Measurements from ENCODE around the gene LYL1.
A peak's percentile ranks its signal among the peaks of the same experiment; 100 is the strongest.

The LYL1 gene

DNA sequence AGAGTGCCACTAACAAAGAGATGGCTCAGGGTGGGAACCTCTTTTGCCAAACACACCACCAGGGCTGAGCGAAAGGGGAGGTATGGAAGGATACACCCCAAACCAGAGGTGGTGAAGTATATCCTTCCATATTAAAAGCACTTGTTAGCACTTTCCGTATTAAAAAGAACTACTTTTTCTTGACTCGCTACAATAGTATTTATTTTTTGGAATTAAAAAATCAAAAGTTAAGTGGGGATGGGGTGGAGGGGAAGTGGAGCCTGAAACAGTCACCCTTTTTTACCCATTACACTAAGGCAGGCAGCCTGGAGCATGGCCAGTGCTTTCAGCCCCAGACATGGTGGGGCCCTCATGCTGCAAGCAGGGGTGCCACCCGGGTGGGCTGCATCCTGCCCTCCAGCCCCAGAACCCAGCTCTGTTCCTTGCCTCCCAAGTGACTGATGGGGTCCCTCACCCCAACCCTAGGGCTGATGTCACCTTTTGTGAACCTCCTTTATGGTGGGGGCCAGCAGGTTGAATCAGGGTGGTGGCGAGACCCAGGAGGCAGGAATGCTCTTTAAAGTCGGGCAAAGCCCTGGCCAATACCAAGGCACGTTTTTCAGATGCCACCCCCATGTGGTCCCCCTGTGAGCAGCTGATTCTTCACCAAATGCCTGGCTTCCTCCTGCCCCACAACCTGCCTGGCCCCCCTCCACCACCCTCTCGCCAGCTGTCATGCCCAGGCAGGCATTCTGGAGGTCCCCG, 31.0 kb downstream of the LYL1 start:
- no peak for DNase-seq

DNA sequence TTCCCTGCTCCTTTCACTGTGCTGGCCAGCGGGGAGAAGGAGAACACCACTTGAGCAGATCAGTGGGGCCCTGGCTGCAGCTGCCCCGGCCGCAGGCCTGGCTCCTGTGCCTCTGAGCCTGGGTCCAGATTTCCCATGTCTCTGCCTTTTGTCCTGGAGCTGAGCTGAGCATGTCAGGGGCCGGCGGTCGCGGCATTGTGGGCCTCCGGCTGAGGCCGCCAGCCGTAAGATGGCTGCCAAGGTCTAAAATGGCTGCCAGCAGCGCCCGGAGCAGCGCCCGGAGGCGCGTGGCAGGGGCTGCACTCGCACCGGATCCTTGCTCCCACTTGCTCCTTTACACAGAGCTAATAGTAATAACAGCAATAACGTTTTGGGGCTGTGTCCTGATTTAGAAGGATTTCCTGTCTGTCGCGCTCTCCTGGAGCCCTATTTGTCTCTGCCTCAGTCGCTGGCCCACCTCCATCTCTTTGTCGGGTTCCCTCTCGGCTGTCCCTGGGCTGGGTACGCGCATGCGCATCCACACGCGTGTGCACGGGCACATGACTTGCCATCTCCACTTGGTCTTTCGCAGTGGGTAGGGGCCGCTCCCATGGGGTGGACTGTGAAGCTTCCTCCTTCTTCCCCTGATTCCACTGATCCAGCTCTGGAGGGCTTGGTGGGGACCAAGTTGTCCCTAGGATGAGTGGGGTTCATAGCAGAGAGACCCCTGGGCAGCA, 32.1 kb downstream of the LYL1 start:
- no peak for DNase-seq

DNA sequence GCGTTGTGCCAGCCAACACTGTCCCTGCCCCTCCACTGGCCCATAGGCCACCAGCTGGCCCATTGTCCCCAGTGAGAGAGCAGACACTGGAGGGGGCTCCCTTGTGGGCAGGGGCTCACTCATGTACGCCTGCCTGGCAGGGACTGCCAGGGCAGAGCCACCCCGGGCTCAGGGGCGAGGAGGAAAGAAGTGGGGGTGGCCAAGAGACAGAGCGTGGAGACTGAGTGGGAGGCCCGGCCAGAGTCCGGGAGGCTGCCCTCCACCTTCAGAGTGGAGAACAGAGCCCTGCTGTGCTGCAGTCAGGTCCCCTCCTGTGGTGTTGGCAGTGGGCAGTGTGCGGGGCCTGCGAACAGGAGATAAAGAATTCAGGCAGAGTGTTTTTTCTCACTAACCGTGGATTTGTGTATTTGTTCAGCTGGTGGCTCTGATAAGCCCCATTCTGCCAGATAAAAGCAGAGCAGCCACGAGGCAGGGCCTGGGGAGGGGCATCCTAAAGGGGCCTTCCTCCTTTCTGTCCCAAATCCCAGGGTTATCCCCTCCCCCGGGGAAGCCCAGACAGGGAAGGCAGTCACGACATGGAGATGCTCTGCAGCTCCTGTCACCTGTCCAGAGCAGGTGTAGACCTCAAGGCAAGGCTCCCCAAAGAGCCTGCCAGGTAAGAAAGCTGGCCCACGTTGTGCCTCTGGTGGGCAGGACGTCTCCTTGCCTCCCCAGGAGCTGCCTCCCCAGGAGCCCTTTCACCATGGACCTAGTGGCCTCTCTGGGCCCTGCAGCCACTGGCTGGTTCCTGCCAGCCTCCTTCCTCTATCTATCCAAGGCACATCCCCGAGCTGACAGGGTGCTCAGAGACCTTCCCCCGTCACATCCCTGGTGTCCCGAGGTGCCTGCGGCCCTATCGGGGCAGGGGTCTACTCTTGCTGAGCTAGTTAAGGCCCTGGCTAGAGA, 33.0 kb downstream of the LYL1 start:
- no peak for DNase-seq

DNA sequence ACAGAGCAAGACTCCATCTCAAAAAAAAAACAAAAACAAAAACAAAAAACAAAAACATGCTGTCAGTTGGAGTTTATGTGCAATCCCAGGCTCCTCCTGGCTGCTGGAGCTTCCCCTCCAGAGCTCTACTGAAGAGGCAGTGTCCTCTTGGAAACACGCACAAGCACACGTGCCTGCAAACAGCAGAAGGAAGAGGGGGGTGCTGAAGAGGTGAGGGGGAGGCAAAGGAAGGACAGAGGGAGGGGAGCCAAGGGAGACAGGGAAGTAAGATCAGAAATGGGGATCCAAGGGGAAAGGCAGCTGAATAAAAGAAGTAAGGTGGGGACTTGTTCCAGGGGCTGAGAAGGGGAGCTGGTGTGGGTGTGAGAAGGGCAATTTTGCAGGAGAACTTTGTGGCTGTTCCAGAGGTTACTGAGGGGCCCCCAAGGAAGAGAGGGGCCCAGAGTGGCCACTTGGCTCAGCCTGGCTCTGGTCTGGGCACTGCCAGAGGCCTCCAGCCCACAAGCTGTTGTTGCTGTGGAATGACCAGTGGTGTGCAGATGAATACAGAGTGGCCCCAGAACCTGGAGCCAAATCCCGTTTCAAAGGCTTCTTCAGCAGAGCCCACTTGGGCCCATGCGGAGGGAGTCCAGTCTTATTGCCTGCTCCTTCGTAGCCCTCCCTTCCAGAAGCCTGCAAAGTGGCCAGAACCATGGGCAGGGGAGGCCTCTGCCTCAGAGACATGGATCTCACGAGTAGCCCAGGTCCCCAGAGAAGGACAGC, 34.4 kb downstream of the LYL1 start:
- DNase-seq: no peak

DNA sequence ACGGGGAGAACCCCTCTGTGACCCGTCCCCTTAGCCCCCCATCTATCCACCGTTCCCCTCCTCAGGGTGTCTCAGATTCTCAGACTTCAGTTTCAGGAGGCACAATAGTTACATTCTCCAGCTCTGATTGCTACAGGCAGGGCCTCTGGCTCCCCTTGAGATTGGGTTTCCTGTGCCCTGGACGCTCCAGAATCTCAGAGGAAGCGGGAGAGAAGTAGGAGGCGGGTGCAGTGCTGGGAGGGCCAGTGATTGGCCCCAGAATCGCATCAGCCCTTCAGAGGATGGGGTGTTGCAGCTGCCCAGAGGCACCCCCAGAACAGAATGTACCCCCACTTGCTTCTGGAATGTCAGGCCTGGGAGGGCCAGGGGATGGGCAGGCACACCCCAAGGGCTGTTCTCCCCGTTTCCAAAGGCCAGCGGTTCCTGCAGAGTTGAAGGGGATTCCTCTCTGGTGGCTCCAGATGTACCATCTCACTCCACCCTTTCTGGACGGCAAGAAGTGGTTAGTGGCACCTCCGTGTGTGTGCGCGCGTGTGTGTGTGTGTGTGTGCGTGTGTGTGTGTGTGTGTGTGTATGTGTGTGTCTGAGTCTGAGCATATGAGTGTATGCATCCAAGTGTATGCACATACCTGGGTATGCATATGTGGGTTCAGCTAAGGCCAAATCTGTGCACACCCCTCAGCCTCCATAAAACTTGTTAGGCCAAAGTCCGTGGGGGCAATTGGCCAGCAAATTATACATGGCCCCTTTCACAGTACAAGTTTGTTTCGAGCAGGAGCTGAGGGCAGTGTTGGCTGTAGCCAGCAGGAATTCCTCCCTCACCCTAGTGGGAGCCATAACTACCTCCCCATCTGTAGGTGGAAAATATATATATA, 35.5 kb downstream of the LYL1 start:
- no peak for DNase-seq

DNA sequence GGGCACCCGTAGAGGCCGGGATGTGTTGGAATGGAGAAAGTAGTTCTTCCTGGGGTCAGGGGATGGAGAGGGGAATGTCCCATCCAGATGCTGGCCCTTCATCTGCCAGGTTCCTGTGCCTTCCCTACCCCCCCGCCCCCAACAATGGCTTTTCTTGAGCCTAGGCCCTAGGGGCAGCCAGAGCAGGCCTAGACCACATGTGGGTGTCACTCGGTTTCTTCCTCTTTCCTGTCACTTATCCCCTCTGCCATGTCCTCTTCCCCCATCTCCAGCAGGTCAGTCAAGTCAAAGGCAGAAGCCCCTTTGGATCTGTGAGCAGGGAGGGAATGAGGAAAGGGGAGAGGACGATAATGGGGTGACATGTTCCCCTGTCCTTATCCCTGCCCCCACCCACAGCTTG, 36.4 kb downstream of the LYL1 start:
- no peak for DNase-seq

DNA sequence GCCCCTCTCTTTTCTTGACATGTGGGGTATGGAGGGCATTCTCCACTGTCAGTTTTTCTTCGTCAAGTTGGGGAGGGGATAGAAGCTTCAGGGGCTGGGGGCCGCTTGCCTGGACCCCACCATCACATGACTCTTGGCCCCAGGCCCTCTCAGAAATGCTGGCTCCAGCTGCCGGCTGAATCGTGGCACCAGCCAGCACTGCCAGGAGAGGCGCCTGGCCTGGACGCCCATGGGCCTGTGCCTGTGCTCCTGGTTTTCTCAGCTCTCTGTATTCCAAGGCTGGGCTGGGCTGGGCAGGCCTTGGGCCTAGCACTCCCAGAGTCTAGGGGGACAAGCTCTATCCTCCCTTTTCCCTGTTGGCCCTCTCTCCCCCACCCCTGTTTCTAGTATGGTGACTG, 38.6 kb downstream of the LYL1 start:
- DNase-seq: no peak

DNA sequence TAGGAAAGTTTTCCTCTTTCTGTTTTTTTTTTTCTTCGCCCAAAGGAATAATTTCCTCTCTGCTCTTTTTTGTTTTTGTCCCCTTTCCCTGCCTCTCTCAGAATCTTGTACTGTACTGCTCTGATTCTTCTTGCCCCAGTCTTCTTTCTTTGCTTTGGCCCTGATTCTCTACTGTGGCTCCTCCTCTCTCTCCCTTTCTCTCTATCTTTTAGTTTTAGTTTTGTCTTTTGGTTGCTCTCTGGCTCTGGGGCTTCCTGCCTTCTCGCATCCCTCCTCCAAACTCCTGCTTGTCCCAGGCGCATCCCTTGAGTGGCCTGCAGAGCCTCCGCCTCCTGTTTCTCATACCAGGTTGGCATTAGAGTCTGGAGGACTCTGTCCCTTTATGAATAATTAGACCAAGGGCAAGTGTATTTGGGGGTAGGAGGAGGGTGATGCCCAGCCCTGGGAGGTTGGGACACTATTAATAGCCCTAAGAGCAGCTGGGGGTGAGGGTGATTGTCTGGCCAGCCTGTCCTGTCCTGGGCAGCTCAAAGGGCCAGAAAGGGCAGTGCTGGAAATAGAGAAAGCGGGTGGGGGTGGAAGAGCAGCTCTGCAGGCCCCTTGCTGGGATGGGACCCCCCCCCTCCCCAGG, 39.1 kb downstream of the LYL1 start:
- DNase-seq: no peak

DNA sequence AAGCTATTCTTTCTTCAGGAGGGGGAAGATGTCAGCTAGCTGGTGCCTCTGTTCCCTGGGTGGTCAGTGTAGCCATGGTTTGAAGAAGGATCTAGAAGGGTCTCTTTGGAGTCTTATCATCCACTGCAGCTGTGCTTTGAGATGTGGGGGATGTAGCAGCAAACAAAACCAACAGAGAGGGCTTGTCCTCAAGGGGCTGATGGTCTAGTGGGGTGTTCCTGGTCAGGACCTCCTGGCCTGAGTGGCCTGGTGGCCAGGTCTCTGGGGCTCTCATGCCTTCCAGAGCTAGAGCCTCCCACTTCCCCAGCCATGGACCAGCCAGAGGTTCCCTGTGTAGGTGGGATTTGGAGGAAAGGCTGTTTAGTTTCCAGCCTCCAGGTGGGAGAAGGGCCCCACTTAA, 40.3 kb downstream of the LYL1 start:
- DNase-seq: no peak

DNA sequence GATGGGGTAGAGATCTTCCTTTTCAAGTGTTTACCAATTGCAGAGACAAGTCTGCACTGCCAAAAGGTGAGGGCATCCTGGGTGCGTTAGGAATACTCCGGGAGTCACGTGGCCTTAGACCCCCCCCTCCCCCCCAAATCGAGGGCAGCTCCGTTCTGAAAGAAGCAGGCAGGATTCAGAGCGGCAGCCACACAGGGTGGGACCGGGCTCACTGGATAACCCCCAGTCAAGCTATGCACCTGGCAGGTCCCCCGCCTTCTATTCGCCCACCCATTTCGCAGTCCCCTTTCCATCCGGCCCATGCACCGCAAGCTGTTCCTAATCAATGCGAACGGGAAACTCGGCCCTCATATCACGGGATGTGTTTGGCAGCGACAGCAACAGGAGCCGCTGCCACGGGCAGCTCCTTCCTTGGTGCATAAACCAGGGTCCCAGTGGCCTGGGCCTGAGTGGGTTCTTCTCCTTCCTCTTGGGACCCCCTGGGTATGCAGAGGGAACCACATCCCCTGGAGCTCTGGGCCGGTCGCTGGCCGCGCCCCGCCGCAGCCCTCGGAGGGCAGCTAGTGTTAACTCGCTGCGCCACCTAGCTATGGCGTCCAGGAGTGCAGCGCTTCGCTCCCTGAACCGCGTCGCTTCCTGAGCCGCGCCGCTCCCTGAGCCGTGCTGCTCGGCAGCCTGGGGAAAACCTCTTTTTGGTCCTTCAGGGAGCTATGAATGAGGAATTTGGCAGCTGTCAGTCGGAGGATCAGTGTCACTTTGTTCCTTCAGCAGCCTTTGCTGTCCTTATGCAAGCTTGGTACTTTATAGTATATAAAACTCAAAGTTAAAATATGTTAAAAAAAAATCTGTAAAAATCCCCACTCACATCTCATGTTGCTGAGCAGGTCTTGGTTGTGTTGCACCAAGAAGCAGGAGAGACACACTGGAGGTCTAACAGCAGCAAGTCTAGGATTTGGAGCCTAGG, 41.4 kb downstream of the LYL1 start:
- DNase-seq: peak; percentile 70

DNA sequence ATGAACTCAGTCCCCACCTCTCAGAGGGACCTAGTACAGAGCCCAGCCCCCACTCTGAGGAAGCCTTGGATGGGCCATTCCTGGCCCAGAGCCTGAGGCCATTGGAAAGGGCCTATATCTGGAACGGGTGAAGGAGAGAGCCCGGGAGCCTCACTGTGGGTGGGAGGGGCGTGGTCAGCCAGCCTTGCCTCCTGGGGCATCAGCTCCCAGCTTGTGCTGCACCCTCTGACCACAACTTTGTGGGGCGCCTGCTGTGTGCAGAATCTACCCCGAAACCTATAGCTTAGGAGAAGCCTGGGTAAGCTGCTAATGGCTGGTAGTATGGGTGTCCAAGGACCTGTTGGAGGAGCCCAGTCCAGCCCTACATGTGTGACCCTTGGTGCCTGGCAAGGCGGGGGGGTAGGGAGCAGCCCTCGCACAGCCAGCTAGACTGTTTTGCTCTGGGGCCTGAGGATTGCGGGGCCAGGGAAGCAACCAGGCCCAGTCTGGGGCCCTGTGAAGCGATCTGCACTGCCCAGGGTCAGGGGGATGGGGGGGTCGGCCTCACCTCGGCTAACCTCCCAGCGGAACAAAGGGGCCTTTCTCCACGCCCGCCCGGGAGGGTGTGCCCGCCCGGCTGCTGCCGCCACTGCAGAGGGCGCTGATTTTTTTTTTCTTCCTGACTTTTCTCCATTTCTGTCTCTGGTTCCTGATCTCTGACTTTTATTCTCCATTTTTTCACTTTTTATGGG, 42.3 kb downstream of the LYL1 start:
- no peak for DNase-seq

DNA sequence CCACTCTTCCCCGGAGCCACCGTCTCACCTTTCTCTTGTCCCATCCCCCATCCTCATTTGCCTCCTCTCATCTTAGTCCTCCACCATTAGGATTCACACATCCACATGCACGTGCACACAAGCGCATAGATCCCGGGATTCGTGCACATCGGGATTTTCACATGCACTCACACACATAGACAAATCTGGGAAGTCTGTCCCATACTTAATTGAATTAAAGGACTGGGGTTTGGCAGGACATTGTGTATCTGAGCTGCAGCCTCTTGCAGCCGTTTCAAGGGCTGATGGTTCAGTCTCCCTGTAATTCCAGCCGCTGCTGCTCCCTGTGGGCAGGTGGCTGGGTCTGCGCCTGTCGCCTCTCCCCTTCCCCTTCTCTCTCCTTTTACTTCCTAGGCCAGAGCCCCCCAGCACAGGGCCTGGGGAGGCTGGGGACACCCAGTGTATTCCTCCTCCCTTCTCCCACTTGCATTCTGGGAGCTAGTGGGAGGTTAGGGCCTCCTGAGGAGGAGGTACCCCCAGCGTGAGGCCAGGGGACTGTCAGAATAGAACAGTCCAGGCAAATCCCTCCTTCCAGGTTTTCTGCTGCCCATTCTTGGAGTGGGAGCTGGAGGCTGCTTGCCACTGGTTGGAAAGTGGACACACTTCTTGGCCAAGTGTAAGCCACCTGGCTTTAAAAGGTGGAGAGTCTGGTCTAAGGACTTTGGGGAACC, 43.6 kb downstream of the LYL1 start:
- no peak for DNase-seq

DNA sequence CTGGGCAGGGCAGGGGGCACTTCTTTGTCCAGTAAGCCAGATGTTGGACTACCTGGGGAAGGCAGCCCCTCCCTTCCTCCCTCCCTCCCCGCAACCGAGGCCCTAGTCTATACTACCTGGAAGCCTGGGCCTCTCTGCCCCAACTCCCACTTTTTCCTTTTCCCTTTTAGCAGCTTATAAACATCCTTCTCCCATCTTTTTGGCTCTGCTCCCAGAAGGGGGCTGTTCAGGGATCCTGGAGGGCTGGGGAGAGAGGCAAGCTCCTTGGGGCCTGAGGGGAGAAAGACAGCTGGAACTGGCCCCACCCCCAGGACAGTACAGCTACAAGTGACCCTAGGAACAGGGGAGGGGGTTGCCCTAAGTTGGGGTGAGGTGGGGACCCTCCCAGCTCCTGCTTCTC, 44.9 kb downstream of the LYL1 start:
- DNase-seq: no peak

DNA sequence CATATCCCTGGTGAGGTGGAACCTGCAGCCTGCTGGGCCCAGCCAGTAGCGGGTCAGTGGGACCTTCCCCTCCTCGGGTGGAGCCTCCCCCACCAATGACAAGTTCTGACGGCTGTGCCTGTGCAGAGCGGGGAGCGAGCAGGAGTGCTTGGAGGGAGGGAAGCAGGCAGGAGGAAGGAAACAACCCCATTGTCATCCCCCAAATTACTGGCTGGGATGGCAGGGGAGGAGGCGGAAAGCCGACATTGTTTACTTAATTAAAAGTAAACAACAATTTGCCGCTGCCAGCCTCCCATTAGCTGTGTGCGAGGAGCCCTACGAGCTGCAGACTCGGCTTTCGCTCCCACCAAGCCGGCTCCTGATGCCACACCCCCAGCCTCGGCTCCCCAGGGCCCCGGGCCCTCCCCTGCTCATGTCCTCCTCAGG, 45.5 kb downstream of the LYL1 start:
- no peak for DNase-seq

DNA sequence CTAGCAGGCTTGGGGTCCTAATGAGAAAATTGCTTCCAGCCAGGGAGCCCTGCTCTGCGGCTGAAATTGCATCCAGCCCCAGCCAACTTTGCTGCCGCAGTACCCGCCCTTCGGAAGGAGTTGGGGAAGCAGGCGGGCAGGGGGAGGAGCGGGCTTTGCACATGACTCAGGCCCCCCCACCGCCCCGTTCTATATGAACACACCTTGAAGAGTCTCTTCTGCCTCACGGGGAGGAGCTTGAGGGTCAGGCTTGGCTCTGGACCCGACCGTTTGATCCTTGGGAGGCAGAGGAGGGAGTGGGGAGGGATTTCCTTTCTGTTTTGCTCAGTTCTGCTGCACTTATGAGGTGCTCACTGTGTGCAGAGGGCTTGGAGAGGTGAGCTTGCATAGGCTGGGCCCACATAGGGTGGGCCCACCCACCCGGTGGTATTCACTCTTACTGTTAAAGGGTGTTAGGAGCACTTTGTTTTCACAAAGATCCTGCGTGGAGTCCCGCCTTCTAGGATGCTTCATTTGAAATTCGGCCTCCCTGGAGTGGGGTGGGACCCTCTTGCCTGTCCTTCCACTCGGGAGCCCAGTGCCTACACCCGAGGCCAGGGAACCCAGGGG, 46.5 kb downstream of the LYL1 start:
- no peak for DNase-seq

DNA sequence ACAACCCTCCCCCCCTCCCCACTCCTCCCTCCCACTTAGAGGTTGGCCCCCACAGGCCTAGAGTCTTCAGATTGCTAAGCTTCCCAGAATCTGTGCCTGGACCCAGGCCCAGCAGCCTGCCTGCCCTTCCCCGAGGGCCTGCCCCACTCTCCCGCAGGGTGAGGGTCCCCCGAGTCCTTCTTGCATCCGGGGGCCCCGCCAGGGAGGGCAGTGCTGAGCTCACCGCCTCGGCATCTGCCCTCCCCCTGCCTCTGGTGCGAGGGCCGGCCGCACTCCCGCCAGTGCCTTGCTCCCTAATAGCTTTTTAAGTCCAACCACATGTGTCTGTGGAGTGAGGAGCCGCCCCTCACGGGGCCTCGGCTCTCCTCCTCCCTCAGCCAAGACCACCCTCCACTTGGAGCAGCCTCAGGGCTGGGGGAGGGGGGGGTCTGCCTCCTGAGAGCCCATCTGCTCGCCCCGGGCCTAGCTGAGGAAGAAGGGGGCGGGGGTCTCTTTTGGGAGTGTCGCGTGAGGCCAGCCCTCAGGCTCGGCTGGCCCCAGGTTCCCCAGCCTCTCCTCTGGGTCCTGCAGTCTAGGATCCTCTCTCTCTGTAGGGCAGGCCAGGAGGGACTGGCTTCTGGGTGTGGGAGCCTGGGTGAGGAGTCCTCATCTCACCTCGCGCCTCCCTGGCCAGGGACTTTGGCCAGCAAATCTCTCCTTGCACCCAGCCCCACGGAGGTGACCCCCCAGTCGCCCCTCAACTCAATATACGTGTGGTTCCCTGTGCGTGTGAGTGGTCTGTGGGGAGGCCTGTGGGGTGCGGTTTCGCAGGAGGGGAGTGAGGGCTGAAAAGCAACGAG, 47.2 kb downstream of the LYL1 start:
- DNase-seq: no peak

DNA sequence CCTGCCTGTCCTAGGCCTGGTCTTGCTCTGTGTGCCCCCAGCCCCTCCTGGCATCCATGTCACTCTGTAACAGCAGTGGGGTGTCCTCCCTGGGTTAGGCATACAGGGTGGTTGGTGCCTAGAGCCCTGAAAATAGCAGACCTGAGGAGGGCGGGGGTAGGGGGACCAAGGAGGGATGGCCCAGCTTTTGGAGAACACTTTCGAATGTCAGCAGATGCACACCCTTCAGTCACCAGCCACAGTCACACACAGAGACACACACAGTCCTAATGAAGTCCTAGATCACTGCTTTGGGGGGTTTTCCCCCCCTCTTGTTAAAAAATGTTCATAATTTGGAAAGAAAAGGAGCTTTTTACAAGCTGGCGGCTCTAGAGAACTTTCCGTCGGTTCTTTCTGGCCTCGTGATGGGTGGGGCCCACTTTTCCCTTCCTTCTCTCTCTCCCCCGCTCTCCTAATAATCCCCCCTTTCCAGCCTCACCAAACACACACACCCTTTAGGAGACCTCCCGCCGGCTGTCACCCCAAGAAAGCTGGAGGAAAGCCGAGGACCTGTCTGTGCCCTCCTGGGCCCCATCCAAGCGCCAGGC, 47.9 kb downstream of the LYL1 start:
- DNase-seq: no peak
